ENCODE measurements around the gene PRR15.

Gene PRR15

DNA sequence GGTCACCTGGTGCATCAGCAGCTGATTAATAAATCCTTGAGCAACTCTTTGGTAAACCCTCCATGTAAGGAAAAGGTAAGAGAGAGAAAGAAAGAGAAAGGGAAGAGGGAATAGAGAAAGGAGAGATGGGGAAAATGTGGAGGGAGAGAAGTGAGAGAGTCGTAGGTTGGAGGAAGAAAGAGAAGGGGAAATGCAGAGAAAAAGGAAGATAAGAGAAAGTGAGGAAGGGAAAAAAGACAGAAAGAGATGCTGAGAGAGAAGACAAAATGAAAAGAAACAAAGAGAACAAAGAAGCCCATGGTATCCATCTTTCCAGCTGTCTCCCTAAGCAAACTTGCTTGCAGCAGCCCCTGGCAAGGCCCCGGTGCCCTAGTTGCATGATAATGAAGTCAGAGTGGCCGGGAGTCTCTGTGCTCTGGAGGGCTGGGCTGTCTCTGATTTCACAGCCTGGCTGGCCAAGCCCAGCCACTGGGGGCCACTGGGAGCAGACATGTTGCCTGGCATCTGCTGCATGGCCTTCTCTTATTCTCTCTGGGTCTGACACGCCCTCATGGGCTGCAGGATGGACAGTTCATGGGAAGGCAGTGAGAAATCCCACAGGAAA is 48.4 kb downstream of the PRR15 start:
- FAIRE-seq = no peak

DNA sequence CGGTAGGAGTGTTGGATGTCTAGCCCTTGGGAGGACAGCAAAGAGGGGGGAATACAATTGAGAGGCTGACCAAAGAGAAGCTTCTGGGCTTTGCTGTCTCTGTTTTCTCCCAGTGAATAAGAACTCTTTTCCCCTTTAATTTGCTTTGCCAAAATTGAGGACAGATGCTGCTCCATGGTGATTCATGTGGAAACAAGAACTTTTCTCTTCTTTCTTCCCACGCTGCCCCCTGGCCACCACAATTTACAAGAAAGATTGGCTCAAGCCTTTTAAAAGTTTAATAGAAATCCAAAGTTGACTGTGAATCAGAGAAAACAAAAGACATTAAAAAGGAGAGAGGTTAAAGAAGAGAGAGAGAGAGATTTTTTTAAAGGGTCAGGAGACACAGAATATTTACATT is 49.0 kb downstream of the PRR15 start:
- FAIRE-seq = no peak

DNA sequence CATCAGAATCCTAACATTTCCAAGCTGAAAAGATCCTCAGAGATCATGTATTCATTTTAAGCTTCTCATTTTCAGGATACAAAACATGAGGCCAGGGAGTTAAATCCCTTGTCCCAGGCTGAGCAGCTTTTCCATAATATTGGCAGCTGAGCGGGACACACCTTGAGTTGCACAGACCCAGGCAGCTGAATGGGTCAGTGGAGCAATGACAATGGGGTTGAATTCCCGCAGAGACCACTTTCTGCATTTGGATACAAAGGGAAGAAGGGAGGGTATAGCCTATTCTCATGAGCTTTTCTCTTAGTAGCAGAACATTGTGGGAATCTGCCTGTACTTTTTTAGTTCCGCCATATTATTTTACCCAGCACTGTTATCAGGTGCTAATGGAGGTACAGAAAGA is 49.5 kb downstream of the PRR15 start:
- FAIRE-seq = no peak

DNA sequence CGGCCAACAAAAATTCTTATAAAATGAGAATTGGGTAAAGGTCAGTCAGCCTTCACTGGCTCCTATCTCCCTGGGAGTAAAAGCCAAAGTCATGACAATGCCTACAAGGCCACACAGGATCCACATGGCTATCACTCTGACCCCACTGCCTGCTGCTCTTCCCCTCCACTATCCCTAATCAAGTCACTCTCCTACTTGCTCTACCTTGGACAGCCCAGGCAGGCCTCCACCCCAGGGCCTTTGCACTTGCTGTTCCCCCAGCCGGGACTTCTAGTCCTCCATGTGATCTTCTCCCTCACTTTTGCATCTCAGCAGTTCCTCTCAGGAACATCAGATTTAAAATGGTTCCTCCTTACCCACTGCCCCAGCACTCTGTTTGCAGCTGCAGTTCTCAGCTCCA is 50.6 kb downstream of the PRR15 start:
- FAIRE-seq = no peak
